HG03520 (cell line): ENCODE measurements around the gene MAPRE2.

Experiments
- ATAC-seq: cut with Tn5 transposase; IDR thresholded peaks from one replicate; pipeline ENCODE4 v1.9.1; 2021; ENCODE audit warnings: mild to moderate bottlenecking, moderate library complexity; ENCODE audit not compliant: unreplicated experiment

MAPRE2 gene

GRCh38 chr18:35040988-35041814 lies at the start of gene MAPRE2:
MAPRE2 (plus strand) TSS chr18:35041413; CDS start chr18:35041540, 127 bp downstream.
- peak; percentile 71 for ATAC-seq

- ATAC-seq: no peak
Observed at GRCh38 chr18:34991561-34991960, 49.7 kb upstream of the MAPRE2 start.

GRCh38 chr18:34993289-34993688 lies 47.9 kb upstream of the MAPRE2 start:
- ATAC-seq: no peak

GRCh38 chr18:34995746-34996145 lies 45.5 kb upstream of the MAPRE2 start:
- ATAC-seq: no peak

- ATAC-seq: no peak
Observed at GRCh38 chr18:34998661-34999060, 42.6 kb upstream of the MAPRE2 start.

- ATAC-seq: no peak
Observed at GRCh38 chr18:34999756-35000289, 41.4 kb upstream of the MAPRE2 start.

GRCh38 chr18:35000457-35000856 lies 40.8 kb upstream of the MAPRE2 start:
- ATAC-seq: no peak

- no peak for ATAC-seq
Observed at GRCh38 chr18:35002120-35002519, 39.1 kb upstream of the MAPRE2 start.

GRCh38 chr18:35005963-35006577 lies 35.1 kb upstream of the MAPRE2 start:
- ATAC-seq: peak; percentile 88

GRCh38 chr18:35010156-35010555 lies 31.1 kb upstream of the MAPRE2 start:
- no peak for ATAC-seq

- ATAC-seq: no peak
Observed at GRCh38 chr18:35010993-35011392, 30.2 kb upstream of the MAPRE2 start.

- no peak for ATAC-seq
Observed at GRCh38 chr18:35019933-35020332, 21.3 kb upstream of the MAPRE2 start.

GRCh38 chr18:35022426-35023001 lies 18.7 kb upstream of the MAPRE2 start:
- no peak for ATAC-seq

GRCh38 chr18:35024196-35024595 lies 17.0 kb upstream of the MAPRE2 start:
- no peak for ATAC-seq

- no peak for ATAC-seq
Observed at GRCh38 chr18:35024965-35025364, 16.2 kb upstream of the MAPRE2 start.

- ATAC-seq: no peak
Observed at GRCh38 chr18:35026407-35027061, 14.7 kb upstream of the MAPRE2 start.

GRCh38 chr18:35027206-35027605 lies 14.0 kb upstream of the MAPRE2 start:
- no peak for ATAC-seq

- no peak for ATAC-seq
Observed at GRCh38 chr18:35028536-35028935, 12.7 kb upstream of the MAPRE2 start.

GRCh38 chr18:35029103-35029502 lies 12.1 kb upstream of the MAPRE2 start:
- no peak for ATAC-seq

- peak; percentile 88 for ATAC-seq
Observed at GRCh38 chr18:35029770-35030169, 11.4 kb upstream of the MAPRE2 start.

- ATAC-seq: peak; percentile 41
Observed at GRCh38 chr18:35030277-35030989, 10.8 kb upstream of the MAPRE2 start.
